HepG2 (cell line): Measurements from ENCODE around the gene BCO2. TPM values are rescaled to one million over a fixed set of nuclear protein-coding genes. Genes with fewer than 3 reads are reported as not detected.
A peak's percentile ranks its signal among the peaks of the same experiment; 100 is the strongest.

Experiments
- EEA1 ChIP-seq: sonication (generic); formaldehyde crosslinking; IDR thresholded peaks from 2 replicates; pipeline ENCODE4 v1.5.1; 2020; ENCODE audit warnings: mild to moderate bottlenecking, missing genetic modification reagents, borderline replicate concordance
- FIP1L1 ChIP-seq: fragments of 200-400 bp; formaldehyde crosslinking; IDR thresholded peaks from 2 replicates; pipeline ENCODE4 v1.6.1; 2018; ENCODE audit warnings: low read depth, mild to moderate bottlenecking, low read length, moderate library complexity, borderline replicate concordance; ENCODE audit not compliant: insufficient read depth
- KAT2B ChIP-seq: fragments of 150-350 bp; IDR thresholded peaks from 2 replicates; pipeline ENCODE4 v1.6.1; 2014; ENCODE audit warnings: low read depth, low read length, borderline replicate concordance
- KLF6 ChIP-seq: IDR thresholded peaks from 2 replicates; pipeline ENCODE4 v1.8.0; 2016; ENCODE audit warnings: missing biosample characterization, missing genetic modification reagents
- MED13 ChIP-seq: sonication (generic); formaldehyde crosslinking; IDR thresholded peaks from 2 replicates; pipeline ENCODE4 v1.5.0; 2020; ENCODE audit warnings: missing genetic modification reagents
- NR2F6 ChIP-seq, 2 experiments: IDR thresholded peaks; 2 replicates each; pipeline ENCODE4 v1.6.1; 2016; ENCODE audit warnings: antibody characterized with exemption in 1 of 2, mild to moderate bottlenecking in 1 of 2
- PAF1 ChIP-seq: IDR thresholded peaks from 2 replicates; pipeline ENCODE4 v1.6.1; 2016; ENCODE audit warnings: missing genetic modification reagents, missing compliant biosample characterization
- PHF21A ChIP-seq: sonication (generic); formaldehyde crosslinking; IDR thresholded peaks from 2 replicates; pipeline ENCODE4 v1.5.0; 2020; ENCODE audit warnings: mild to moderate bottlenecking, missing genetic modification reagents
- PHF8 ChIP-seq: sonication (generic); formaldehyde crosslinking; IDR thresholded peaks from 2 replicates; pipeline ENCODE4 v1.5.0; 2020; ENCODE audit warnings: missing genetic modification reagents
- SATB2 ChIP-seq: sonication (generic); formaldehyde crosslinking; IDR thresholded peaks from 2 replicates; pipeline ENCODE4 v1.5.0; 2020; ENCODE audit warnings: missing genetic modification reagents
- SIN3A ChIP-seq: IDR thresholded peaks from 2 replicates; pipeline ENCODE4 v1.6.1; 2011; ENCODE audit warnings: low read depth, mild to moderate bottlenecking, control low read depth, low read length, borderline replicate concordance
- TAF1 ChIP-seq: sonication (generic); formaldehyde crosslinking; IDR thresholded peaks from 2 replicates; pipeline ENCODE4 v1.4.0; 2020; ENCODE audit warnings: missing genetic modification reagents
- ZBTB44 ChIP-seq: sonication (generic); formaldehyde crosslinking; IDR thresholded peaks from 2 replicates; pipeline ENCODE4 v1.4.0; 2020; ENCODE audit warnings: missing genetic modification reagents
- ZEB1 ChIP-seq: IDR thresholded peaks from 2 replicates; pipeline ENCODE4 v1.6.1; 2012; ENCODE audit warnings: mild to moderate bottlenecking, low read depth, inconsistent platforms; ENCODE audit not compliant: insufficient replicate concordance
- ZNF276 ChIP-seq: sonication (generic); formaldehyde crosslinking; IDR thresholded peaks from 2 replicates; pipeline ENCODE4 v1.4.0; 2020; ENCODE audit warnings: mild to moderate bottlenecking, low read depth, missing genetic modification reagents
- ZNF331 ChIP-seq: sonication (generic); formaldehyde crosslinking; IDR thresholded peaks from 2 replicates; pipeline ENCODE4 v1.4.0; 2020; ENCODE audit warnings: missing genetic modification reagents
- ZNF558 ChIP-seq: sonication (generic); formaldehyde crosslinking; IDR thresholded peaks from 2 replicates; pipeline ENCODE4 v1.9.0; 2022; ENCODE audit warnings: mild to moderate bottlenecking, missing genetic modification reagents, borderline replicate concordance
- ZNF614 ChIP-seq: IDR thresholded peaks from 2 replicates; pipeline ENCODE4 v1.6.1; 2018; ENCODE audit warnings: missing biosample characterization, missing genetic modification reagents, inconsistent platforms, borderline replicate concordance
- ZNF678 ChIP-seq: sonication (generic); formaldehyde crosslinking; IDR thresholded peaks from 2 replicates; pipeline ENCODE4 v1.4.0; 2020; ENCODE audit warnings: mild to moderate bottlenecking, missing genetic modification reagents
- ZNF687 ChIP-seq: sonication (generic); formaldehyde crosslinking; IDR thresholded peaks from 2 replicates; pipeline ENCODE4 v1.5.1; 2020; ENCODE audit warnings: mild to moderate bottlenecking, missing genetic modification reagents, moderate library complexity
- ZNF7 ChIP-seq: IDR thresholded peaks from 2 replicates; pipeline ENCODE4 v1.6.1; 2016; ENCODE audit warnings: missing biosample characterization, missing genetic modification reagents
- ZNF713 ChIP-seq: sonication (generic); formaldehyde crosslinking; IDR thresholded peaks from 2 replicates; pipeline ENCODE4 v1.4.0; 2020; ENCODE audit warnings: mild to moderate bottlenecking, missing genetic modification reagents
- ZNF772 ChIP-seq: sonication (generic); formaldehyde crosslinking; IDR thresholded peaks from 2 replicates; pipeline ENCODE4 v1.5.0; 2020; ENCODE audit warnings: mild to moderate bottlenecking, missing genetic modification reagents
- ZNF891 ChIP-seq: sonication (generic); formaldehyde crosslinking; IDR thresholded peaks from 2 replicates; pipeline ENCODE4 v1.5.0; 2020; ENCODE audit warnings: mild to moderate bottlenecking, missing genetic modification reagents
- polyA plus RNA-seq, 8 experiments: library from polyadenylated mRNA; depleted of rRNA in 3 of 8; stranded (reverse) in 7 of 8; unstranded in 1 of 8; fragments of >200 nt; fragmentation: Illumina TruSeq in 4 of 8; extraction: Trizol in 4 of 8; gene quantifications; 2 replicates each; pipeline versions ENCODE4 v1.2.1 to v1.2.3, GENCODE V29; 2011 to 2016; ENCODE audit warnings: low read depth in 4 of 8, missing spikeins in 1 of 8, mixed read lengths in 1 of 8; ENCODE audit not compliant: insufficient read depth in 1 of 8
- total RNA-seq, 5 experiments: library from RNA; depleted of rRNA; stranded (reverse); fragments of >200 nt; fragmentation: Illumina TruSeq; extraction: Trizol; gene quantifications; 2 replicates each; pipeline ENCODE4 v1.2.3, GENCODE V29; 2016; ENCODE audit warnings: low read depth in 1 of 5

Gene BCO2
- total and polyA plus RNA-seq, 2 of the 13 experiments (the other 11 are each of a cell fraction or from before 2014, with no cell fraction given), result 0.38 to 0.58 TPM

- TF ChIP-seq SATB2, result no peak
- 0 out of 2 replicates have a peak, but pooled peaks have one; percentile 45 for TF ChIP-seq PHF21A (CRISPR knock-in tag)
- TF ChIP-seq ZNF558, result no peak
- TF ChIP-seq ZNF678 (CRISPR knock-in tag), result 0 out of 2 replicates have a peak, but pooled peaks have one; percentile 42
- no peak for TF ChIP-seq NR2F6 (IDR thresholded peaks at IDR 0.05)
- no peak for TF ChIP-seq NR2F6 (CRISPR knock-in tag; IDR thresholded peaks at IDR 0.05)
- no peak for TF ChIP-seq KAT2B
- peak; percentile 61; the same call in 1 of the 2 replicates for TF ChIP-seq MED13 (CRISPR knock-in tag)
- TF ChIP-seq PAF1 (CRISPR knock-in tag), result no peak
- 0 out of 2 replicates have a peak, but pooled peaks have one; percentile 67 for TF ChIP-seq ZNF614 (CRISPR knock-in tag)
- peak; percentile 85 for TF ChIP-seq TAF1
- peak; percentile 49; the same call in 1 of the 2 replicates for TF ChIP-seq SIN3A
- peak; percentile 87 for TF ChIP-seq ZNF687 (CRISPR knock-in tag)
- TF ChIP-seq ZNF331 (CRISPR knock-in tag), result peak; percentile 70
- TF ChIP-seq ZNF713 (CRISPR knock-in tag), result no peak
- peak; percentile 90 for TF ChIP-seq EEA1
- no peak for TF ChIP-seq FIP1L1
- TF ChIP-seq ZNF7 (CRISPR knock-in tag), result no peak
- TF ChIP-seq ZNF891 (CRISPR knock-in tag), result no peak
- TF ChIP-seq PHF8 (CRISPR knock-in tag), result peak; percentile 93
- peak; percentile 71; the same call in 1 of the 2 replicates for TF ChIP-seq KLF6 (CRISPR knock-in tag)
- TF ChIP-seq ZEB1, result peak; percentile 53
- peak; percentile 78 for TF ChIP-seq ZNF276 (CRISPR knock-in tag)
- TF ChIP-seq ZNF772 (CRISPR knock-in tag), result peak; percentile 64; the same call in 1 of the 2 replicates
- TF ChIP-seq ZBTB44, result peak; percentile 33
These were observed 50.9 kb downstream of the BCO2 start, which contains the start of gene PTS (continued) for GRCh38 chr11:112226062-112226830.
